OCI-LY7 (cell line): ENCODE measurements around the gene TJP3.

Experiments used
- CTCF ChIP-seq: fragments of 200-600 bp; sonication (generic); conservative IDR thresholded peaks from 2 replicates; pipeline ENCODE4 v1.5.1; 2014; ENCODE audit warnings: mild to moderate bottlenecking, antibody characterized with exemption, low read length, moderate library complexity, mixed read lengths
- EZH2phosphoT487 ChIP-seq: fragments of 200-600 bp; sonication (generic); IDR thresholded peaks from 2 replicates; pipeline ENCODE4 v1.6.1; 2018; ENCODE audit warnings: low read depth, borderline replicate concordance, mild to moderate bottlenecking, mixed run types, antibody characterized with exemption, low read length, moderate library complexity, mixed read lengths

GRCh38 chr19:3792114-3792513, 83.9 kb downstream of the TJP3 start:
- TF ChIP-seq EZH2phosphoT487 (no peak), CTCF (no peak)
